Epidermal melanocyte (primary cell): ENCODE measurements around the gene SLC6A1.

Experiments used
- DNase-seq: peaks from one replicate; pipeline ENCODE4 v3.0.0; 2011; ENCODE audit warnings: low spot score; ENCODE audit not compliant: insufficient read length

Gene SLC6A1

GRCh38 chr3:10970306-10970960 lies 22.1 kb upstream of the SLC6A1 start:
- no peak for DNase-seq

GRCh38 chr3:10972072-10972782 lies 20.3 kb upstream of the SLC6A1 start:
- DNase-seq, result no peak

GRCh38 chr3:10973046-10973595 lies 19.4 kb upstream of the SLC6A1 start:
- no peak for DNase-seq

- DNase-seq, result no peak
These were observed 18.4 kb upstream of the SLC6A1 start for GRCh38 chr3:10974131-10974530.

GRCh38 chr3:10974746-10975375 lies 17.7 kb upstream of the SLC6A1 start:
- no peak for DNase-seq

- DNase-seq, result no peak
These were observed 16.8 kb upstream of the SLC6A1 start for GRCh38 chr3:10975695-10976234.

GRCh38 chr3:10976770-10977169 lies 15.8 kb upstream of the SLC6A1 start:
- no peak for DNase-seq

GRCh38 chr3:10977892-10978510 lies 14.5 kb upstream of the SLC6A1 start:
- no peak for DNase-seq

- no peak for DNase-seq
These were observed 13.6 kb upstream of the SLC6A1 start for GRCh38 chr3:10978956-10979355.

- no peak for DNase-seq
These were observed 12.2 kb upstream of the SLC6A1 start for GRCh38 chr3:10980312-10980711.

GRCh38 chr3:10981031-10981430 lies 11.5 kb upstream of the SLC6A1 start:
- no peak for DNase-seq

GRCh38 chr3:10981961-10982360 lies 10.6 kb upstream of the SLC6A1 start:
- no peak for DNase-seq

- DNase-seq, result no peak
These were observed 9.8 kb upstream of the SLC6A1 start for GRCh38 chr3:10982782-10983181.

- DNase-seq, result peak; percentile 69
These were observed 9.2 kb upstream of the SLC6A1 start for GRCh38 chr3:10983219-10983916.

GRCh38 chr3:10984371-10984896 lies 8.1 kb upstream of the SLC6A1 start:
- DNase-seq, result no peak

- DNase-seq, result no peak
These were observed 7.4 kb upstream of the SLC6A1 start for GRCh38 chr3:10985181-10985580.

GRCh38 chr3:10986592-10986991 lies 6.0 kb upstream of the SLC6A1 start:
- DNase-seq, result no peak

GRCh38 chr3:10988001-10988665 lies 4.4 kb upstream of the SLC6A1 start:
- DNase-seq, result no peak

- DNase-seq, result no peak
These were observed 3.5 kb upstream of the SLC6A1 start for GRCh38 chr3:10988991-10989484.
